DND-41 (cell line): ENCODE data around the gene FARP1.

Experiments used
- ATAC-seq: fragments of 200-7000 bp; cut with Tn5 transposase; 3 replicates; pipeline ENCODE4 v1.9.1; 2021; ENCODE audit warnings: low read depth; ENCODE audit not compliant: insufficient read depth
- DNase-seq: peaks from one replicate; pipeline ENCODE4 v3.0.0-alpha.2; 2020
- H2AFZ ChIP-seq: 2 replicates; pipeline ENCODE4 v1.6.0; 2012; ENCODE audit warnings: low read depth, low read length
- H3K27ac ChIP-seq: 2 replicates; pipeline ENCODE4 v1.5.1; 2012; ENCODE audit warnings: low read length, inconsistent platforms
- H3K27me3 ChIP-seq: fragments of 200-600 bp; sonication (generic); 2 replicates; pipeline ENCODE4 v1.6.0; 2012; ENCODE audit warnings: low read length, mild to moderate bottlenecking, inconsistent platforms; ENCODE audit not compliant: insufficient read depth, poor library complexity
- H3K36me3 ChIP-seq: 2 replicates; pipeline ENCODE4 v1.5.1; 2012; ENCODE audit warnings: low read length, inconsistent platforms; ENCODE audit not compliant: insufficient read depth
- H3K4me1 ChIP-seq: 2 replicates; pipeline ENCODE4 v1.5.1; 2012; ENCODE audit warnings: mild to moderate bottlenecking, low read length; ENCODE audit not compliant: insufficient read depth
- H3K4me2 ChIP-seq: 2 replicates; pipeline ENCODE4 v1.6.0; 2012; ENCODE audit warnings: mild to moderate bottlenecking, moderate library complexity, low read length, inconsistent platforms; ENCODE audit not compliant: insufficient read depth
- H3K4me3 ChIP-seq, 2 experiments: fragments of 200-600 bp in 1 of 2; shearing (Covaris generic) in 1 of 2; 2 replicates each; pipeline ENCODE4 v1.5.1; 2012 to 2016; ENCODE audit warnings: inconsistent platforms in 2 of 2, low read length in 2 of 2, mild to moderate bottlenecking in 2 of 2, low read depth in 1 of 2, moderate library complexity in 1 of 2
- H3K79me2 ChIP-seq: 2 replicates; pipeline ENCODE4 v1.6.0; 2012; ENCODE audit warnings: low read length, inconsistent platforms; ENCODE audit not compliant: insufficient read depth
- H3K9ac ChIP-seq: 2 replicates; pipeline ENCODE4 v1.6.0; 2012; ENCODE audit warnings: low read depth, mild to moderate bottlenecking, inconsistent platforms, low read length, moderate library complexity
- H3K9me3 ChIP-seq: 2 replicates; pipeline ENCODE4 v1.5.1; 2012; ENCODE audit warnings: low read length, moderate library complexity, mild to moderate bottlenecking, inconsistent platforms; ENCODE audit not compliant: insufficient read depth, severe bottlenecking
- H4K20me1 ChIP-seq: 2 replicates; pipeline ENCODE4 v1.6.0; 2012; ENCODE audit warnings: low read length; ENCODE audit not compliant: insufficient read depth
- EZH2 ChIP-seq: IDR thresholded peaks from 3 replicates; pipeline ENCODE4 v1.6.1; 2012; ENCODE audit warnings: borderline replicate concordance, low read depth, mild to moderate bottlenecking, moderate library complexity, low read length, inconsistent platforms; ENCODE audit not compliant: severe bottlenecking
- TF ChIP-seq, protein P1 (sequence below): IDR thresholded peaks from 2 replicates; pipeline ENCODE4 v1.5.1; 2012; ENCODE audit warnings: borderline replicate concordance, low read length, moderate library complexity, mild to moderate bottlenecking; ENCODE audit not compliant: poor library complexity, severe bottlenecking; ENCODE audit errors: extremely low read depth

Gene FARP1

DNA sequence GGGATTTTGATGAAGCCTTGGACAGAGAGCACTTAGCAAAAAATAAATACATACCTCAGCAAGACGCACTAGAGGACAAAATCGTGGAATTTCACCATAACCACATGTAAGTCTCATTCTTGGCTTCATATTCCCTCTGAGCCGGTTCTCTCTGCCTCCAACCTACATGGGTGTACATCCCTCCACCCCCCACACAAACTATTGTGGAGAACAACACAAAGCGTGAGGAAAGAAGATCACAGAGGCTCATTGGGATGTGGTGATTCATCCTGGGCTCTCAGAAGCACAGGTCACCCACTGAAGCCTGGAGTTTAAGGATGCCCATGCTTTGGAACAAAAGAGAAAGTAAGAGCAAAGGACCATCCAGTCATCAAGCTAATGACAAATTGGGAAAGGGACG is 241.8 kb downstream of the FARP1 start:
- no peaks in the 10 kb centered on the region for H3K9me3 ChIP-seq
- H4K20me1 ChIP-seq: no peaks in the 10 kb centered on the region
- no peak overlapping the region for H3K27ac ChIP-seq
- ATAC-seq (no peak), DNase-seq (no peak)
- peaks cover 20% of the 10 kb centered on the region for H3K27me3 ChIP-seq
- TF ChIP-seq, protein P1, sequence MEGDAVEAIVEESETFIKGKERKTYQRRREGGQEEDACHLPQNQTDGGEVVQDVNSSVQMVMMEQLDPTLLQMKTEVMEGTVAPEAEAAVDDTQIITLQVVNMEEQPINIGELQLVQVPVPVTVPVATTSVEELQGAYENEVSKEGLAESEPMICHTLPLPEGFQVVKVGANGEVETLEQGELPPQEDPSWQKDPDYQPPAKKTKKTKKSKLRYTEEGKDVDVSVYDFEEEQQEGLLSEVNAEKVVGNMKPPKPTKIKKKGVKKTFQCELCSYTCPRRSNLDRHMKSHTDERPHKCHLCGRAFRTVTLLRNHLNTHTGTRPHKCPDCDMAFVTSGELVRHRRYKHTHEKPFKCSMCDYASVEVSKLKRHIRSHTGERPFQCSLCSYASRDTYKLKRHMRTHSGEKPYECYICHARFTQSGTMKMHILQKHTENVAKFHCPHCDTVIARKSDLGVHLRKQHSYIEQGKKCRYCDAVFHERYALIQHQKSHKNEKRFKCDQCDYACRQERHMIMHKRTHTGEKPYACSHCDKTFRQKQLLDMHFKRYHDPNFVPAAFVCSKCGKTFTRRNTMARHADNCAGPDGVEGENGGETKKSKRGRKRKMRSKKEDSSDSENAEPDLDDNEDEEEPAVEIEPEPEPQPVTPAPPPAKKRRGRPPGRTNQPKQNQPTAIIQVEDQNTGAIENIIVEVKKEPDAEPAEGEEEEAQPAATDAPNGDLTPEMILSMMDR: no peak
- no peak for TF ChIP-seq EZH2
- H3K36me3 ChIP-seq: no peaks in the 10 kb centered on the region
- H3K79me2 ChIP-seq: no peaks in the 10 kb centered on the region
- H3K4me3 ChIP-seq: no peak overlapping the region
- H3K9ac ChIP-seq: no peak overlapping the region
- H3K4me1 ChIP-seq: no peaks in the 10 kb centered on the region
- H3K4me2 ChIP-seq: no peak overlapping the region
- no peak overlapping the region for H2AFZ ChIP-seq

DNA sequence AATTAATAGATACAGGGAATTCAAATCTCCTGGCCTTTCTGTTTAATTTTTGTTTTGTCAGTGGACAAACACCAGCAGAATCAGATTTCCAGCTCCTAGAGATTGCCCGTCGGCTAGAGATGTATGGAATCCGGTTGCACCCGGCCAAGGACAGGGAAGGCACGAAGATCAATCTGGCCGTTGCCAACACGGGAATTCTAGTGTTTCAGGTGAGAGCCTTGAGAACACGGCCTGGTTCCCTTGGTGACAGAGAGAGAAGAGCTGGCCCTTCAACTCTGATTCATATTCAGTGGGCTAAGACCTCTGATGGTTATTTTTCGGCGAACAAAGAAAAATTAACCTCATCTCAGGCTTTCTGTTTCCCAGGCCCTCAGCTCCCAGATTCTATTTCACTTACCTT is 242.7 kb downstream of the FARP1 start:
- H3K9me3 ChIP-seq: no peaks in the 10 kb centered on the region
- no peaks in the 10 kb centered on the region for H3K79me2 ChIP-seq
- no peak overlapping the region for H3K4me2 ChIP-seq
- TF ChIP-seq, protein P1: no peak
- no peak for TF ChIP-seq EZH2
- no peaks in the 10 kb centered on the region for H3K4me1 ChIP-seq
- DNase-seq (no peak), ATAC-seq (no peak)
- no peak overlapping the region for H3K27ac ChIP-seq
- H3K27me3 ChIP-seq: peaks cover 20% of the 10 kb centered on the region
- no peak overlapping the region for H3K9ac ChIP-seq
- H2AFZ ChIP-seq: no peak overlapping the region
- H3K36me3 ChIP-seq: no peaks in the 10 kb centered on the region
- no peak overlapping the region for H3K4me3 ChIP-seq
- no peaks in the 10 kb centered on the region for H4K20me1 ChIP-seq

DNA sequence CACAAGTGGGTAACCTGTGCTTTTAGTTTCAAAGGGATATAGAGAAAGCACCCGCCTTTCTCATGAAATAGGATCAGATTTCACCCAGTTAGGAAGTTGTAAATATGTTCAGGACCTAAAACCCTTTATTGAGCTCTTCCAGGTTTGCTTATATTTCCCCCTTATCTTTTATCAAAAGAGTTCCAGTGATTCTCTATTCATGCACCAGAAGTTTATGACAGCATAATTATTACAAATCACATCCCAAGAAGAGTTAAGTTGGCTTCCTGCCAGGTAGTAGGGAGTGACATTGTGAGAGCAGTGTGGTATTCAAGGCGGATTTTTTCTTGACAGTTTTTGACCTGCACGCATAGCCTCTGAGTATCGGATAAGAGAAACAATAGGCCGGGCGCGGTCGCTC is 243.7 kb downstream of the FARP1 start:
- no peaks in the 10 kb centered on the region for H3K36me3 ChIP-seq
- H3K4me3 ChIP-seq: no peak overlapping the region
- H2AFZ ChIP-seq: no peak overlapping the region
- no peak for TF ChIP-seq EZH2
- TF ChIP-seq, protein P1: no peak
- H3K79me2 ChIP-seq: no peaks in the 10 kb centered on the region
- H3K4me1 ChIP-seq: no peaks in the 10 kb centered on the region
- H3K27ac ChIP-seq: no peak overlapping the region
- no peaks in the 10 kb centered on the region for H4K20me1 ChIP-seq
- DNase-seq (no peak), ATAC-seq (no peak)
- peaks cover 20% of the 10 kb centered on the region for H3K27me3 ChIP-seq
- no peak overlapping the region for H3K9ac ChIP-seq
- no peak overlapping the region for H3K4me2 ChIP-seq
- H3K9me3 ChIP-seq: no peaks in the 10 kb centered on the region

DNA sequence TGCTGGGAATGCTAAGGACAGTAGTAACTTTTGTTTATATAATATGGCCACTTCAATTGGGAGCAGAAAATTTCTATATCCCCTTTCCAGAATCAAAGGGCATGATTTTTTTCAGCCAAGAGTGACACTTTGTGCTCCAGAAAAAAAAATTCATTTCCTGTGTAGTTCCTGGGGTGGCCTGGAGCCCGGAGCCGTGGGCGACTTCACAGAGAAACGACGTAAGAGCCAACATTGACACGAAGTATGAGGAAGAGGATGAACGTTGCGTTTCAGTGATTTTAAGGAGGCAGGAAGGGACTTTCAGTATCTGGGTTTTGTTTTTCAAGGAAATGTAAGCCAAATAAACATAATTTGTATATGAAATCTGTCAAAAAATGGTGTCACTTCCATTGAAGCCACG is 246.4 kb downstream of the FARP1 start:
- H3K36me3 ChIP-seq: no peaks in the 10 kb centered on the region
- no peaks in the 10 kb centered on the region for H3K9me3 ChIP-seq
- H2AFZ ChIP-seq: no peak overlapping the region
- no peaks in the 10 kb centered on the region for H4K20me1 ChIP-seq
- H3K4me2 ChIP-seq: no peak overlapping the region
- H3K79me2 ChIP-seq: no peaks in the 10 kb centered on the region
- TF ChIP-seq, protein P1: no peak
- TF ChIP-seq EZH2: no peak
- DNase-seq: no peak
- no peaks in the 10 kb centered on the region for H3K4me1 ChIP-seq
- H3K27ac ChIP-seq: no peak overlapping the region
- H3K27me3 ChIP-seq: peaks cover 10% of the 10 kb centered on the region
- H3K9ac ChIP-seq: no peak overlapping the region
- no peak for ATAC-seq
- no peak overlapping the region for H3K4me3 ChIP-seq
